ENCODE data around the gene ATXN1. TPM values are rescaled to one million over a fixed set of nuclear protein-coding genes. Genes with fewer than 3 reads are reported as not detected.

The ATXN1 gene
- total and polyA plus RNA-seq, 2 experiments from 2014 or later = 14.2 to 20.1 TPM

DNA sequence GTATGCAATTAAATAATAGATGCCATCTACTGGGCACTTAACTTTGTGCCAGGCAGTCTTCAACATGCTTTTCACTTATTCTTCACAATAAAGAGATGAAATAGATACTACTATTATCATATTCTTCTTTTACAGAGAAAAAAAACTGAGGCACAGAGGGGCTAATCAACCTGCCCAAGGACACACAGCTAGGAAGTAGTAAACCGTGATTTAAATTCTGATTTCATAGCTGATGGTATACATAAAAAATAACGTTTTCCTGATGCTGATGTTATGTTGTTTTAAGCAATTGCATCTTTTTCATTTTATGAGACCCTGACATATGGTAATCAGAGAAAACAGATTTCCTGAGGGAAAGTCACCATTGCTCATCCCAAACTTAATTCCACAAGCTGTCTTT lies 45.1 kb upstream of the ATXN1 start:
- Histone ChIP-seq H3K27me3 (replicated peaks; ENCODE audit: insufficient read depth) (no peaks in the 10 kb centered on the region), H3K9ac (no peak overlapping the region), H3K9me2 (ENCODE audit: insufficient read depth) (no peaks in the 10 kb centered on the region), H3K4me2 (ENCODE audit: unreplicated experiment) (no peak overlapping the region), H3K36me3 (ENCODE audit: low read depth) (no peaks in the 10 kb centered on the region), H3K27ac (no peak overlapping the region), H3F3A (ENCODE audit: insufficient read depth) (peaks cover 17% of the 10 kb centered on the region), H3K79me2 (ENCODE audit: insufficient read depth) (no peaks in the 10 kb centered on the region), H2AFZ (no peak overlapping the region), H4K20me1 (ENCODE audit: insufficient read depth) (no peaks in the 10 kb centered on the region), H3K4me1 (ENCODE audit: insufficient read depth) (peaks cover 19% of the 10 kb centered on the region), H3K4me3 (no peak overlapping the region), H3K9me3 (ENCODE audit: low read depth) (no peaks in the 10 kb centered on the region)
- DNase-seq = no peak
- 63 to 80% methylated on average over 2 of the region's 2 CpGs for WGBS, 2 experiments (ENCODE audit: low coverage in 1 of 2, low lambda C conversion rate in 2 of 2, missing lambda C conversion rate in 2 of 2)
- TF ChIP-seq EZH2phosphoT487 (IDR thresholded peaks at IDR 0.05; ENCODE audit: insufficient read depth, low read depth) = no peak
- no peak for TF ChIP-seq EZH2 (IDR thresholded peaks at IDR 0.05; ENCODE audit: insufficient read depth, poor library complexity, severe bottlenecking)
- in situ Hi-C loops (cut with MboI) = no loop called here

DNA sequence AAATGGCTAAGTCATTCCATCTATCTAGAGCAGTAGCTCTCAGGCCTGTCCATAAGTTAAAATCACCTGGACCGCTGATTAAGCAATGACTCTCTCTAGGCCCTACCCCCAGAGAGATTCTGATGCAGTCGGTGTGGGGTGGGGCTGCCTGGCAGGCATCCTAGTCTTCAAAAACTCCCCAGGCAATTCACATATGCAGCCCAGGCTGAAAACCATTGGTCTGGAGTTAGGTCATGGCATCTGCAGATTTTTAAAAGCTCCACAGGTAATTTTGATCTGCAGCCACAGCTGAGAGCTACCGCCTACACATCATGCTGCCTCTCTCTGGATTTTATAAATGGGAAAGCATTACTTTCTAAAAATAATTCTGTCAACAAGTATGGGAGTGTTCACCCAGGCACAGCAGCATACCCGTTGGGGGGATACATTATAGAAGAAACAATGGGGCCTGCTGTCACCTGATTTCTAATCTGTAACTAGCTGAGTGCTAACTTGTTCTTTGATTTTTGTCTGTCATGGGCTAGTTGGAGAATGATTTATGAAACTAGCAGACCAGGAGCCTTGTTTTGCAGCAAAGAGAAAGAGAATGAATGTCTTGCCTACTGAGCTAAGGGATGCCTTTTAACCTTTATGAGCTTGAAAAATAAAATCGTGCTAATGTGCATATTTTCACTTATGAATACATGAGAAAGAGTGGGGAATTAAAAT lies 44.1 kb upstream of the ATXN1 start:
- H4K20me1 ChIP-seq (ENCODE audit: insufficient read depth) = no peaks in the 10 kb centered on the region
- peak; percentile 6 for DNase-seq
- H3K27ac ChIP-seq = no peak overlapping the region
- H3K36me3 ChIP-seq (ENCODE audit: low read depth) = no peaks in the 10 kb centered on the region
- H3K9me3 ChIP-seq (ENCODE audit: low read depth) = no peaks in the 10 kb centered on the region
- H2AFZ ChIP-seq = no peak overlapping the region
- H3K9ac ChIP-seq = no peak overlapping the region
- 36 to 45% methylated on average over 5 of the region's 5 CpGs for WGBS, 2 experiments (ENCODE audit: low coverage in 1 of 2, low lambda C conversion rate in 2 of 2, missing lambda C conversion rate in 2 of 2)
- TF ChIP-seq EZH2phosphoT487 (IDR thresholded peaks at IDR 0.05; ENCODE audit: insufficient read depth, low read depth) = no peak
- TF ChIP-seq EZH2 (IDR thresholded peaks at IDR 0.05; ENCODE audit: insufficient read depth, poor library complexity, severe bottlenecking) = no peak
- peaks cover 25% of the 10 kb centered on the region for H3F3A ChIP-seq (ENCODE audit: insufficient read depth)
- in situ Hi-C loops (cut with MboI) = no loop called here
- no peak overlapping the region for H3K4me3 ChIP-seq
- no peaks in the 10 kb centered on the region for H3K79me2 ChIP-seq (ENCODE audit: insufficient read depth)
- no peak overlapping the region for H3K4me2 ChIP-seq (ENCODE audit: unreplicated experiment)
- H3K4me1 ChIP-seq (ENCODE audit: insufficient read depth) = peaks cover 29% of the 10 kb centered on the region
- H3K27me3 ChIP-seq (replicated peaks; ENCODE audit: insufficient read depth) = no peaks in the 10 kb centered on the region
- no peaks in the 10 kb centered on the region for H3K9me2 ChIP-seq (ENCODE audit: insufficient read depth)

DNA sequence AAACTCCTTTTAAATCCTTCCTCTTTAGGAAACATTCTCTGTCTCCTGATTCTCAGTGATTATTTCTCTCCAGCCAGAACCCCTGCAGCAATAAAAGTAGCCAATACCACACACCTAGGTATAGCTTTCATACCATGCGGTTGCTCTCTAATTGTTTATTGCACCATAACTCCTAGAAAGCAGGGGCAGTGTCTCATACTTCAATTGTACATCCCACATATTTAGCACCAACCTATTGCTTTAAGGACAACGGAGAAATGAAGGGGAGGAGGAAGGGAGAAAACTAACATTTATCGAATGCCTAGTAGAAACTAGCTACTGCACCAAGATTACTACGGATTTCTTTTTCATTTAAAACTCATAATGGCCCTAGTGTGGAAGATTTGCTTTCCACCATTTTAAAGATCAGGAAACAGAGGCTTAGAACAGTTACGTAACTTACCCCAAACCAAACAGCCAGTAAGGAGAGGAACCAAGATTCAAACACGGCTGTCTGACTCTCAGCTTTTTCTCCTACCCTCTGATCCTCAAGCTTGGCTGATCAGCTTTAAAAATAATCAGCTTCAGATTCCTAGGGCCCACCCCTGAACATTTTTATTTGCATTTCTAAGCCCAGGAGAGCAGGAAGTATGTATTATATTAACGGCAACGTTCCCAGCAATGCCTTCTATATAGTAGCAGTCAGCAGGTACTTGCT lies 43.4 kb upstream of the ATXN1 start:
- H3K9me2 ChIP-seq (ENCODE audit: insufficient read depth) = no peaks in the 10 kb centered on the region
- H3K36me3 ChIP-seq (ENCODE audit: low read depth) = no peaks in the 10 kb centered on the region
- no peaks in the 10 kb centered on the region for H3K79me2 ChIP-seq (ENCODE audit: insufficient read depth)
- no peak overlapping the region for H3K4me2 ChIP-seq (ENCODE audit: unreplicated experiment)
- no peaks in the 10 kb centered on the region for H3K9me3 ChIP-seq (ENCODE audit: low read depth)
- peaks cover 36% of the 10 kb centered on the region for H3K4me1 ChIP-seq (ENCODE audit: insufficient read depth)
- no peak overlapping the region for H3K4me3 ChIP-seq
- H3K9ac ChIP-seq = no peak overlapping the region
- WGBS, 2 experiments (ENCODE audit: low coverage in 1 of 2, low lambda C conversion rate in 2 of 2, missing lambda C conversion rate in 2 of 2) = 87 to 89% methylated on average over 8 of the region's 8 CpGs
- no peaks in the 10 kb centered on the region for H4K20me1 ChIP-seq (ENCODE audit: insufficient read depth)
- in situ Hi-C loops (cut with MboI) = no loop called here
- H3F3A ChIP-seq (ENCODE audit: insufficient read depth) = peaks cover 32% of the 10 kb centered on the region
- no peak overlapping the region for H3K27ac ChIP-seq
- H3K27me3 ChIP-seq (replicated peaks; ENCODE audit: insufficient read depth) = no peaks in the 10 kb centered on the region
- no peak for DNase-seq
- no peak for TF ChIP-seq EZH2phosphoT487 (IDR thresholded peaks at IDR 0.05; ENCODE audit: insufficient read depth, low read depth)
- TF ChIP-seq EZH2 (IDR thresholded peaks at IDR 0.05; ENCODE audit: insufficient read depth, poor library complexity, severe bottlenecking) = no peak
- no peak overlapping the region for H2AFZ ChIP-seq

DNA sequence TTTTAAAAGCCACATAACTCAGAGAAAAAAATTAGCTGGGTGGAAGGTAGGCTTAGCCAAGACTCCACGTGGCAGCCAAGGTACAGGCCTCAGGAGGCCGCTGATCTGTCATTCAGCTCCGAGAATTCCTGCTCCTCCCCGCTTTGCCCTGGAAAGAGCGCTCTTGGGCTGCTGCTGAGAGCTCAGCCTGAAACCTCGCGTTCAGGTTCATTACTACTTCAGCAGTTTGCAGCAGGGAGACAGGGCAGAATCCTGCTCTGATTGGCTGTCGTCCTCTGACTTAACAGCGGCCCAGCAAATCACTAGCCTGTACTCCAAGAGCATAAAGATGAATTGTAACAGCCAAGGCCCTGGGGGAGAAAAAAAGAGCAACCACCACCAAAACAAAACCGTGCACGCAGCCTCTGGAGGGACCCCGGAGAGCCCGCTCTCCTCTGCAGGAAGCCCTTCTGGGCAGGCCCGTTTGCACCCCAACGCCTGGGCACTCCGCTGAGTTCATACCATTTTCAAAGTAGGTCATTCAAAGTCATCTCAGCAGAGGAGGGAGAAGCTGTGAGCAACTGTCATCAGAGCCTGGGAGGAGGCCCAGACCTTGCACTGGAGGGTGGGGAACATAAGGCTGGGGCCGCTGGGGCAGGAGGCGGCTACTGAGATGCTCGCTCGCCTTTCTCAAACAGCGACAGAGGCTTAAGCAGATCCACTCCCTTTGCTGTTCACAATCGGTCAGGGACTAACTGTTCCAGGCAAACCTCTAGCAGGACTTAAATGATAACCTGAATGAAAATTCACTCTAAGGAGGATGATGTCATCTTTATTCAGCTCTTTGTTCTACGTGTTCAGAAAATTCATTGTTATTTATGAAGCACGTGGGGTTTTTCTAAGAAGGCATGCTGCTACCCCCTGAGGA lies 42.3 kb upstream of the ATXN1 start:
- Histone ChIP-seq H3K9me3 (ENCODE audit: low read depth) (no peaks in the 10 kb centered on the region), H3K4me2 (ENCODE audit: unreplicated experiment) (no peak overlapping the region), H3K36me3 (ENCODE audit: low read depth) (no peaks in the 10 kb centered on the region), H3F3A (ENCODE audit: insufficient read depth) (peaks cover 42% of the 10 kb centered on the region), H3K9me2 (ENCODE audit: insufficient read depth) (no peaks in the 10 kb centered on the region), H3K27ac (no peak overlapping the region), H3K27me3 (replicated peaks; ENCODE audit: insufficient read depth) (no peaks in the 10 kb centered on the region), H3K4me3 (no peak overlapping the region), H3K4me1 (ENCODE audit: insufficient read depth) (peaks cover 45% of the 10 kb centered on the region), H3K9ac (no peak overlapping the region), H4K20me1 (ENCODE audit: insufficient read depth) (no peaks in the 10 kb centered on the region), H3K79me2 (ENCODE audit: insufficient read depth) (no peaks in the 10 kb centered on the region), H2AFZ (no peak overlapping the region)
- TF ChIP-seq EZH2phosphoT487 (IDR thresholded peaks at IDR 0.05; ENCODE audit: insufficient read depth, low read depth) (no peak), EZH2 (IDR thresholded peaks at IDR 0.05; ENCODE audit: insufficient read depth, poor library complexity, severe bottlenecking) (no peak)
- in situ Hi-C loops (cut with MboI) = no loop called here
- no peak for DNase-seq
- WGBS, 2 experiments (ENCODE audit: low coverage in 1 of 2, low lambda C conversion rate in 2 of 2, missing lambda C conversion rate in 2 of 2) = 79 to 80% methylated on average over 24 of the region's 24 CpGs

Measured in GM23248 (cell line).